IMR-90 (cell line): Measurements from ENCODE around the gene MLLT10. TPM values are rescaled to one million over a fixed set of nuclear protein-coding genes. Genes with fewer than 3 reads are reported as not detected.

Source experiments
- ATAC-seq: fragments of 200-7000 bp; cut with Tn5 transposase; 2 replicates; pipeline ENCODE4 v1.9.1; 2020; ENCODE audit warnings: low read depth, mild to moderate bottlenecking, moderate library complexity
- BruUV-seq: library from RNA; stranded (reverse); fragments of 400-500 nt; replicated peaks from 2 replicates; lab custom pipeline; 2021; lab: Mats Ljungman, UMichigan
- CTCF ChIA-PET: fragments of 300-600 bp; formaldehyde crosslinking; extraction: SDS; loops from one replicate; lab custom pipeline; 2021; ENCODE audit warnings: antibody characterized with exemption; lab: Yijun Ruan, JAX
- POLR2A ChIA-PET: fragments of 300-600 bp; sonication (Branson Sonifier 250); formaldehyde crosslinking; loops from one replicate; lab custom pipeline; 2022; ENCODE audit warnings: antibody characterized with exemption; ENCODE audit not compliant: unreplicated experiment; lab: Charles Lee
- DNase-seq: peaks from one replicate; pipeline ENCODE4 v3.0.0; 2013
- H2AFZ ChIP-seq: replicated peaks from 2 replicates; pipeline ENCODE3; 2013; ENCODE audit warnings: low read length, mild to moderate bottlenecking; ENCODE audit not compliant: poor library complexity
- H2AK5ac ChIP-seq: 2 replicates; pipeline ENCODE4 v1.6.1; 2013; ENCODE audit warnings: low read depth, low read length, inconsistent platforms
- H2AK9ac ChIP-seq: replicated peaks from 2 replicates; pipeline ENCODE3; 2013; ENCODE audit warnings: mild to moderate bottlenecking, low read depth, low read length, moderate library complexity; ENCODE audit not compliant: poor library complexity
- H2BK120ac ChIP-seq: 2 replicates; pipeline ENCODE4 v1.6.1; 2013; ENCODE audit warnings: low read depth, low read length, inconsistent platforms
- H2BK15ac ChIP-seq: 3 replicates; pipeline ENCODE4 v1.6.1; 2013; ENCODE audit warnings: low read depth, low read length, inconsistent platforms
- H2BK20ac ChIP-seq: 2 replicates; pipeline ENCODE4 v1.6.1; 2013; ENCODE audit warnings: low read depth, mild to moderate bottlenecking, inconsistent platforms, low read length, moderate library complexity
- H2BK5ac ChIP-seq: 2 replicates; pipeline ENCODE4 v1.6.1; 2013; ENCODE audit warnings: mild to moderate bottlenecking, low read depth, low read length, inconsistent platforms; ENCODE audit not compliant: poor library complexity, severe bottlenecking
- H3K14ac ChIP-seq: replicated peaks from 2 replicates; pipeline ENCODE4 v1.6.1; 2013; ENCODE audit warnings: low read depth, low read length, inconsistent platforms
- H3K18ac ChIP-seq: 2 replicates; pipeline ENCODE4 v1.6.1; 2013; ENCODE audit warnings: low read depth, low read length, control low read depth
- H3K23ac ChIP-seq: 2 replicates; pipeline ENCODE4 v1.6.1; 2013; ENCODE audit warnings: low read depth, low read length, inconsistent platforms
- H3K27ac ChIP-seq: 2 replicates; pipeline ENCODE4 v1.5.1; 2013; ENCODE audit warnings: mild to moderate bottlenecking, control low read depth, low read length; ENCODE audit not compliant: insufficient read depth
- H3K27me3 ChIP-seq: 2 replicates; pipeline ENCODE4 v1.6.1; 2013; ENCODE audit warnings: low read length; ENCODE audit not compliant: control insufficient read depth, insufficient read depth
- H3K36me3 ChIP-seq: 2 replicates; pipeline ENCODE4 v1.6.1; 2013; ENCODE audit warnings: low read length, mixed read lengths; ENCODE audit not compliant: control insufficient read depth, insufficient read depth
- H3K4ac ChIP-seq: 2 replicates; pipeline ENCODE4 v1.6.1; 2013; ENCODE audit warnings: low read depth, low read length, inconsistent platforms
- H3K4me1 ChIP-seq: 2 replicates; pipeline ENCODE4 v1.6.1; 2013; ENCODE audit warnings: low read length, mixed read lengths; ENCODE audit not compliant: control insufficient read depth, insufficient read depth
- H3K4me2 ChIP-seq: 2 replicates; pipeline ENCODE4 v1.6.1; 2013; ENCODE audit warnings: low read depth, mild to moderate bottlenecking, control low read depth, low read length, moderate library complexity
- H3K4me3 ChIP-seq: 2 replicates; pipeline ENCODE4 v1.5.1; 2013; ENCODE audit warnings: low read depth, mild to moderate bottlenecking, control low read depth, low read length, moderate library complexity; ENCODE audit not compliant: insufficient read depth
- H3K56ac ChIP-seq: 2 replicates; pipeline ENCODE4 v1.6.1; 2013; ENCODE audit warnings: low read length, inconsistent platforms; ENCODE audit not compliant: insufficient read depth; ENCODE audit errors: extremely low read depth
- H3K79me1 ChIP-seq, 2 experiments: 2 replicates each; pipeline ENCODE4 v1.6.1; 2013; ENCODE audit warnings: low read length in 2 of 2, inconsistent platforms in 1 of 2, low read depth in 1 of 2
- H3K9ac ChIP-seq: 2 replicates; pipeline ENCODE4 v1.6.1; 2013; ENCODE audit warnings: low read depth, low read length, control low read depth
- H3K9me1 ChIP-seq: 2 replicates; pipeline ENCODE4 v1.6.1; 2013; ENCODE audit warnings: low read length, inconsistent platforms; ENCODE audit not compliant: insufficient read depth
- H3K9me3 ChIP-seq: 2 replicates; pipeline ENCODE4 v1.6.1; 2013; ENCODE audit warnings: low read length; ENCODE audit not compliant: control insufficient read depth, insufficient read depth
- H4K20me1 ChIP-seq: 2 replicates; pipeline ENCODE4 v1.6.1; 2013; ENCODE audit warnings: low read length, inconsistent platforms; ENCODE audit not compliant: insufficient read depth
- H4K5ac ChIP-seq: 2 replicates; pipeline ENCODE4 v1.6.1; 2013; ENCODE audit warnings: mild to moderate bottlenecking, low read depth, low read length, control low read depth
- H4K8ac ChIP-seq, 2 experiments: 2 replicates each; pipeline ENCODE4 v1.6.1; 2013; ENCODE audit warnings: low read depth in 2 of 2, low read length in 2 of 2, control low read depth in 1 of 2, inconsistent platforms in 1 of 2
- H4K91ac ChIP-seq: 2 replicates; pipeline ENCODE4 v1.6.1; 2013; ENCODE audit warnings: low read depth, low read length, inconsistent platforms; ENCODE audit not compliant: insufficient read depth
- MXI1 ChIP-seq: IDR thresholded peaks from 2 replicates; pipeline ENCODE4 v1.6.1; 2012; ENCODE audit warnings: low read depth, mild to moderate bottlenecking, low read length, moderate library complexity, borderline replicate concordance
- RAD21 ChIP-seq: IDR thresholded peaks from 2 replicates; pipeline ENCODE4 v1.6.1; 2012; ENCODE audit warnings: low read length, improper control_type of control experiment
- RFX5 ChIP-seq: IDR thresholded peaks from 2 replicates; pipeline ENCODE4 v1.8.0; 2012; ENCODE audit warnings: low read depth, mild to moderate bottlenecking, low read length, moderate library complexity
- SMC3 ChIP-seq: fragments of 150-350 bp; IDR thresholded peaks from 2 replicates; pipeline ENCODE4 v1.6.1; 2016; ENCODE audit warnings: low read depth, mild to moderate bottlenecking, antibody characterized with exemption, low read length, moderate library complexity
- WGBS, 2 experiments: methylation state at CpG; one replicate each; pipeline versions ENCODE4 v1.1.5 to v1.1.7; 2013; ENCODE audit warnings: missing lambda C conversion rate in 2 of 2; ENCODE audit not compliant: insufficient read length in 1 of 2; ENCODE audit errors: extremely low coverage in 2 of 2; 5-methylcytosine and 5-hydroxymethylcytosine counted together
- dilution Hi-C: fragments of 300-500 bp; cut with HindIII; formaldehyde crosslinking; loops from one replicate; pipeline ENCODE4 v1.14.3; 2018; ENCODE audit warnings: low sequenced_read_pairs; ENCODE audit not compliant: unreplicated experiment
- in situ Hi-C: fragments of 300-500 bp; cut with MboI; formaldehyde crosslinking; loops from 3 replicates; pipeline ENCODE4 v1.14.3; 2019; ENCODE audit warnings: low sequenced_read_pairs, inconsistent platforms, mixed read lengths
- intact Hi-C: fragments of 100-400 bp; cut with micrococcal nuclease; formaldehyde crosslinking; loops from 2 replicates; pipeline ENCODE4 v1.10.0; 2022
- polyA plus RNA-seq, 3 experiments: library from polyadenylated mRNA; depleted of rRNA; stranded (reverse); fragments of >200 nt; gene quantifications; 2 replicates each; pipeline ENCODE4 v1.2.3, GENCODE V29; 2012; ENCODE audit warnings: low replicate concordance in 1 of 3
- total RNA-seq: library from RNA; depleted of rRNA; stranded (reverse); fragments of >200 nt; gene quantifications from 2 replicates; pipeline ENCODE4 v1.2.3, GENCODE V29; 2012
- TF ChIP-seq, protein P1 (sequence below): conservative IDR thresholded peaks from 2 replicates; pipeline ENCODE4 v1.5.1; 2012; ENCODE audit warnings: mild to moderate bottlenecking, low read depth, low read length, improper control_type of control experiment

MLLT10 gene
- total and polyA plus RNA-seq, 2 of the 4 experiments (the other 2 are of a cell fraction): 22.5 to 29.0 TPM

DNA sequence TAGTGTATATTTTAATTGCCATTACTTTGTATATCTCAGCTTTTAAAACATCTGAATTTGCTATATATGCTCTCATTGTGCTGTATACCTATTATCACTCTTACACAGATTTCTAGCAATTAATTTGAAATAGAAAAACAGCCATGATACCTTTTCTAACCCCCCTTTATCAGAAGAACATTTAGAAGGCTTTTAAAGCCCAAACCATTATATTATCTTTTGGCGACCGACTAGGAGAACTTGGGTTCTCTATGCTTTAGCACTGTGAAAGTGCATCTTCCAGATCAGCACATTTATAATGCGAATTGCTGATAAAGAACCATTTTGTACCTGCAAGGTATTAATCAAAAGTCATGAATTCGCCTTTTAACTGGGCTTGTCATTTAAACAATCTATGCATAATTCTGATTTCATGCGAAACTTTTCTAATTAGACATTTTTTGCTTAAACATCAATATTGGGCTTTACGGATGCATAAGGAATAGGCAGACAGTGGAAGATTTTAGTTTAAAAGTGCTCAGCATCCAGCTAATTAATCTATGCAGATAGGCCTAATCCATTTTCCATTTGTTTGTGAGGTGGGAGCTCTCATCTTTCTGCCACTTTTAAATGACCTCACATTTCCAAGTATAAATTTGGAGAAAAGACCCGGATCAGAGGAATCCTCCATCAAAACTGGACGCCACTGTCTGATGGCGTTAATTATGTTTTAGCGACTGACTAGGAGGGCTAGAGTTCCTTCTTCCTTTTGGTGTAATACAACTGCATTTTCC lies 1.2 kb upstream of the MLLT10 start (continued):
- TF ChIP-seq MXI1: no peak
- no peak for TF ChIP-seq SMC3

DNA sequence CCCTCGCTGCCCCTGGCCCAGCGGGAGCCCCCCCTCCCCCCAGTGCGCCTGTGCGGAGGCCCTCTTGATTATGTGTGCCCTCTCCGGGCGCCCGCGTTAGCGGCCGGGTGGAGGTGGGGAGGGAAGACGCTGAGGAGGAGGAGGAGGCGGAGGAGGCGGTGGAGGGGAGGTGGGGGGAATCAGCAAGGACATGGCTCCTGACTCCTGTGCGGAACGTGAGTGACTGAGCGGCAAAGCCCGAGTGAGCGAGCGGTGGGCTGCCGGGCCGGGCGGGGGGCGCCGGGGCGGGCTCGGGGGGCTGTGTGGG lies 201 bp downstream of the MLLT10 start:
- ChIA-PET POLR2A (no interaction called here), CTCF (no interaction called here)
- Histone ChIP-seq H2BK20ac (no peak overlapping the region), H3K23ac (no peak overlapping the region), H2BK5ac (peak overlapping the region; percentile 81), H2AK5ac (no peak overlapping the region), H3K14ac (peak overlapping the region; percentile 57; the same call in 1 of the 2 replicates), H3K4me2 (no peak overlapping the region; the same call in 1 of the 2 replicates), H3K36me3 (peaks cover 2% of the 10 kb centered on the region; the same call in 1 of the 2 replicates), H3K4ac (peak overlapping the region; percentile 40; the same call in 1 of the 2 replicates), H2AFZ (peak overlapping the region; percentile 78), H3K9me1 (no peaks in the 10 kb centered on the region), H4K20me1 (peaks cover 8% of the 10 kb centered on the region; the same call in 1 of the 2 replicates), H3K27ac (peak overlapping the region; percentile 97), H4K5ac (no peak overlapping the region), H3K4me3 (peak overlapping the region; percentile 89), H3K79me1 (peaks cover 0 to 15% of the 10 kb centered on the region in 2 experiments; a peak in 3 of 4 replicates), H3K9me3 (no peaks in the 10 kb centered on the region), H3K27me3 (no peaks in the 10 kb centered on the region), H3K56ac (no peak overlapping the region), H3K9ac (peak overlapping the region; percentile 100), H4K8ac (peak overlapping the region in 1 of 2 experiments; percentile 90; a peak in 1 of 4 replicates), H3K18ac (no peak overlapping the region; the same call in 1 of the 2 replicates), H2AK9ac (peak overlapping the region; percentile 46), H2BK120ac (no peak overlapping the region), H4K91ac (peak overlapping the region; percentile 34; the same call in 1 of the 2 replicates), H2BK15ac (no peak overlapping the region), H3K4me1 (0 out of 2 replicates have a peak, but pooled peaks cover 2% of the 10 kb centered on the region)
- no peak for DNase-seq
- TF ChIP-seq RAD21: no peak
- no peak for TF ChIP-seq RFX5
- TF ChIP-seq, protein P1, sequence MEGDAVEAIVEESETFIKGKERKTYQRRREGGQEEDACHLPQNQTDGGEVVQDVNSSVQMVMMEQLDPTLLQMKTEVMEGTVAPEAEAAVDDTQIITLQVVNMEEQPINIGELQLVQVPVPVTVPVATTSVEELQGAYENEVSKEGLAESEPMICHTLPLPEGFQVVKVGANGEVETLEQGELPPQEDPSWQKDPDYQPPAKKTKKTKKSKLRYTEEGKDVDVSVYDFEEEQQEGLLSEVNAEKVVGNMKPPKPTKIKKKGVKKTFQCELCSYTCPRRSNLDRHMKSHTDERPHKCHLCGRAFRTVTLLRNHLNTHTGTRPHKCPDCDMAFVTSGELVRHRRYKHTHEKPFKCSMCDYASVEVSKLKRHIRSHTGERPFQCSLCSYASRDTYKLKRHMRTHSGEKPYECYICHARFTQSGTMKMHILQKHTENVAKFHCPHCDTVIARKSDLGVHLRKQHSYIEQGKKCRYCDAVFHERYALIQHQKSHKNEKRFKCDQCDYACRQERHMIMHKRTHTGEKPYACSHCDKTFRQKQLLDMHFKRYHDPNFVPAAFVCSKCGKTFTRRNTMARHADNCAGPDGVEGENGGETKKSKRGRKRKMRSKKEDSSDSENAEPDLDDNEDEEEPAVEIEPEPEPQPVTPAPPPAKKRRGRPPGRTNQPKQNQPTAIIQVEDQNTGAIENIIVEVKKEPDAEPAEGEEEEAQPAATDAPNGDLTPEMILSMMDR: no peak
- dilution Hi-C loops (no loop called here), in situ Hi-C loops (no loop called here), intact Hi-C loops (loop anchor here (1.0 to 2.0 kb wide), 3 partner anchors 8 to 255 kb away; no protein-coding TSS in a partner anchor)
- BruUV-seq: no TSS peak
- no peak for ATAC-seq
- no CpG with 5 or more reads among the region's 26 CpGs for WGBS, 2 experiments
